ES-I3 (cell line): Measurements from ENCODE around the gene KLF2.

Experiments
- H3K36me3 ChIP-seq: 2 replicates; pipeline ENCODE4 v1.6.1; 2013; ENCODE audit warnings: mild to moderate bottlenecking, low read length, control low read depth, moderate library complexity; ENCODE audit not compliant: insufficient read depth
- H3K4me1 ChIP-seq: 2 replicates; pipeline ENCODE4 v1.6.1; 2013; ENCODE audit warnings: mild to moderate bottlenecking, control low read depth, low read length; ENCODE audit not compliant: insufficient read depth
- H3K9ac ChIP-seq: 2 replicates; pipeline ENCODE4 v1.6.1; 2013; ENCODE audit warnings: low read depth, mild to moderate bottlenecking, low read length, moderate library complexity
- H3K9me3 ChIP-seq: 2 replicates; pipeline ENCODE4 v1.6.1; 2013; ENCODE audit warnings: mild to moderate bottlenecking, low read length, moderate library complexity; ENCODE audit not compliant: control insufficient read depth, insufficient read depth

The KLF2 gene

DNA sequence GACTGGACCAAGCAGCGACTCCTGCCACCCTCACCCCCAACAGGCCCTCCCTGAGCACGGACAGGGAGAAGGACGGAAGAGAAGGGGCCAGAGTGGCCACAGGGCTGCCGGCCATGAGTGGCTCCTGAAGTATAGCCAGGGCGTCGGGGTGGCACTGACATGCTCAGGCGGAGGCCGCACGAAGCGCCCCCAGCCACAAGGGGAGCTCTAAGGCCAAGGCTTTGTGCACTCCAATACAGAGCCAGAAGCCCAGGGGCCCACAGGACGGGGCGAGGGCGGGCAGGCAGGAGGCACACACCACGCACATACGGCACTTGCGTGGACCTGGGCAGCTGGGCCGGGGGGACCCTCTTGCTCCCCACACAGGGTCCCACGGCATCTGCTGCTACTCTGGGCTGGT, 52.0 kb downstream of the KLF2 start:
- Histone ChIP-seq H3K9ac (no peak overlapping the region), H3K4me1 (no peaks in the 10 kb centered on the region), H3K36me3 (peaks cover 10% of the 10 kb centered on the region), H3K9me3 (peaks cover 2% of the 10 kb centered on the region; the same call in 1 of the 2 replicates)

DNA sequence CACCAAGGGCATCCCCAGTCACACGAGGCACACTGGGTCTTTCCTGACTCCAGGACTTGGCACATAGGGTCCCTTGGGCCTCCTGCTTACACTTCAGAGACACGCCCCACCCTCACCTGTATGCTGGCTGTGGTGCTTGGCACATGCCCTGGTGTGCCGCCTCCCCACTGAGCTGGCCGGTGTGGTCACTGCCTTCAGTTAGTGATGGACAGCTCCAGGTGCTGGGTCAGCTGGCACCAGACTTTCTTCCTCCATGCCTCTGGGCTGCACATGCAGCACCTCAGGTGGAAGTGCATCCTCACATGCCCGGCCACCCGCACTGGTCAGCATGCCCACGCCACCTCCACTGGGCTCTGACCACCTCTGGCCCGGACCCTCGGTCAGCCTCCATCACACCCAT, 52.9 kb downstream of the KLF2 start:
- no peaks in the 10 kb centered on the region for H3K4me1 ChIP-seq
- H3K9ac ChIP-seq, result no peak overlapping the region
- peaks cover 10% of the 10 kb centered on the region for H3K36me3 ChIP-seq
- peaks cover 2% of the 10 kb centered on the region; the same call in 1 of the 2 replicates for H3K9me3 ChIP-seq
